A549 (cell line): Measurements from ENCODE around the gene KPNA6. TPM values are rescaled to one million over a fixed set of nuclear protein-coding genes. Genes with fewer than 3 reads are reported as not detected.
A peak's percentile ranks its signal among the peaks of the same experiment; 100 is the strongest.

Experiments
- ATAC-seq, 2 experiments: fragments of 200-7000 bp in 1 of 2; fragments of >200 bp in 1 of 2; cut with Nextera tagmentation in 1 of 2; cut with Tn5 transposase in 1 of 2; 3 replicates each; pipeline versions ENCODE4 v1.8.0 to v1.9.1; 2018 to 2020; ENCODE audit warnings: mild to moderate bottlenecking in 1 of 2, moderate library complexity in 1 of 2
- CTCF ChIA-PET: fragments of 300-600 bp; sonication (Branson Sonifier 250); formaldehyde crosslinking; extraction: SDS; loops from one replicate; lab custom pipeline; 2021; ENCODE audit warnings: antibody characterized with exemption, inconsistent platforms; lab: Yijun Ruan, JAX
- POLR2A ChIA-PET: fragments of 350-600 bp; formaldehyde crosslinking; extraction: SDS; loops from one replicate; lab custom pipeline; 2021; ENCODE audit warnings: antibody characterized with exemption, inconsistent platforms; lab: Yijun Ruan, JAX
- DNase-seq, 2 experiments: peaks; one replicate each; pipeline versions ENCODE4 v3.0.0 to v3.0.0-alpha.2; 2011 to 2016; ENCODE audit warnings: low read depth in 1 of 2, low spot score in 1 of 2
- FAIRE-seq: peaks from 2 replicates; lab custom pipeline; 2011; peaks lifted over from hg19 to GRCh38; lab: Jason Lieb, UNC
- H3K27ac ChIP-seq, 2 experiments: fragments of >200 bp; sonication (Bioruptor Twin); formaldehyde crosslinking; 3 replicates each; pipeline ENCODE4 v1.5.1; 2016 to 2017
- H3K4me1 ChIP-seq: fragments of >200 bp; sonication (Bioruptor Twin); formaldehyde crosslinking; 3 replicates; pipeline ENCODE4 v1.6.1; 2016
- H3K4me2 ChIP-seq: fragments of >200 bp; sonication (Bioruptor Twin); formaldehyde crosslinking; 3 replicates; pipeline ENCODE4 v1.6.1; 2016
- H3K4me3 ChIP-seq: fragments of >200 bp; sonication (Bioruptor Twin); formaldehyde crosslinking; 3 replicates; pipeline ENCODE4 v1.5.1; 2016
- H3K9me3 ChIP-seq: fragments of >200 bp; sonication (Bioruptor Twin); formaldehyde crosslinking; 3 replicates; pipeline ENCODE4 v1.6.1; 2016
- CEBPB ChIP-seq, 2 experiments: fragments of >200 bp in 1 of 2; sonication (Bioruptor Twin) in 1 of 2; formaldehyde crosslinking in 1 of 2; IDR thresholded peaks; 2 replicates each; pipeline ENCODE4 v1.6.1; 2012 to 2016
- CHD4 ChIP-seq: fragments of 200-600 bp; sonication (generic); IDR thresholded peaks from 2 replicates; pipeline ENCODE4 v1.6.1; 2016; ENCODE audit warnings: antibody characterized with exemption, mild to moderate bottlenecking, borderline replicate concordance
- CTCF ChIP-seq: fragments of >200 bp; sonication (Bioruptor Twin); formaldehyde crosslinking; IDR thresholded peaks from 3 replicates; pipeline ENCODE4 v1.5.1; 2016
- EP300 ChIP-seq, 2 experiments: fragments of >200 bp; sonication (Bioruptor Twin); formaldehyde crosslinking; IDR thresholded peaks; 2 replicates in 1 of 2; 3 replicates in 1 of 2; pipeline ENCODE4 v1.6.1; 2016 to 2017
- FOSB ChIP-seq: fragments of 250-450 bp; sonication (Bioruptor Pico); IDR thresholded peaks from 2 replicates; pipeline ENCODE4 v1.5.0; 2020; ENCODE audit warnings: mild to moderate bottlenecking, moderate library complexity
- FOSL2 ChIP-seq, 2 experiments: fragments of 450-650 bp in 1 of 2; fragments of >200 bp in 1 of 2; sonication (Bioruptor Twin) in 1 of 2; formaldehyde crosslinking; IDR thresholded peaks; 2 replicates each; pipeline versions ENCODE4 v1.5.0 to v1.6.1; 2016 to 2020; ENCODE audit warnings: mild to moderate bottlenecking in 1 of 2, moderate library complexity in 1 of 2
- HDAC2 ChIP-seq: fragments of 200-600 bp; sonication (generic); IDR thresholded peaks from 2 replicates; pipeline ENCODE4 v1.6.1; 2016
- HOXB5 ChIP-seq: fragments of 250-450 bp; sonication (Bioruptor Pico); IDR thresholded peaks from 2 replicates; pipeline ENCODE4 v1.5.0; 2020; ENCODE audit warnings: mild to moderate bottlenecking, moderate library complexity
- MAFK ChIP-seq: fragments of 450-650 bp; IDR thresholded peaks from 2 replicates; pipeline ENCODE4 v1.6.1; 2014; ENCODE audit not compliant: partially characterized antibody
- MAZ ChIP-seq: fragments of 150-350 bp; IDR thresholded peaks from 2 replicates; pipeline ENCODE4 v1.6.1; 2014; ENCODE audit warnings: antibody characterized with exemption, low read depth, low read length, borderline replicate concordance
- NFE2L2 ChIP-seq: fragments of 150-350 bp; conservative IDR thresholded peaks from 2 replicates; pipeline ENCODE4 v1.6.1; 2014; ENCODE audit warnings: low read length
- NR3C1 ChIP-seq: fragments of >200 bp; sonication (Bioruptor Twin); formaldehyde crosslinking; IDR thresholded peaks from 3 replicates; pipeline ENCODE4 v1.6.1; 2017
- PBX3 ChIP-seq: IDR thresholded peaks from 2 replicates; pipeline ENCODE4 v1.6.1; 2012
- PHF8 ChIP-seq: fragments of 200-600 bp; sonication (generic); IDR thresholded peaks from 2 replicates; pipeline ENCODE4 v1.6.1; 2016; ENCODE audit warnings: low read depth, mild to moderate bottlenecking, antibody characterized with exemption, moderate library complexity, borderline replicate concordance
- POLR2A ChIP-seq: IDR thresholded peaks from 2 replicates; pipeline ENCODE4 v1.6.1; 2012; ENCODE audit warnings: mild to moderate bottlenecking, low read length
- REST ChIP-seq: fragments of 200-600 bp; sonication (generic); IDR thresholded peaks from 2 replicates; pipeline ENCODE4 v1.6.1; 2016; ENCODE audit warnings: antibody characterized with exemption, mild to moderate bottlenecking, moderate library complexity
- RFX5 ChIP-seq: fragments of 450-650 bp; IDR thresholded peaks from 2 replicates; pipeline ENCODE4 v1.7.1; 2014; ENCODE audit warnings: antibody characterized with exemption, mild to moderate bottlenecking, moderate library complexity
- SMC3 ChIP-seq: fragments of >200 bp; sonication (Bioruptor Twin); formaldehyde crosslinking; IDR thresholded peaks from 3 replicates; pipeline ENCODE4 v1.6.1; 2018; ENCODE audit warnings: inconsistent platforms
- ZFP36 ChIP-seq: fragments of 450-650 bp; IDR thresholded peaks from 2 replicates; pipeline ENCODE4 v1.6.1; 2014; ENCODE audit warnings: borderline replicate concordance; ENCODE audit not compliant: partially characterized antibody
- ZNF302 ChIP-seq: fragments of 250-450 bp; sonication (Bioruptor Pico); IDR thresholded peaks from 2 replicates; pipeline ENCODE4 v1.9.0; 2021; ENCODE audit warnings: inconsistent platforms, mild to moderate bottlenecking, moderate library complexity
- WGBS: methylation state at CpG from one replicate; pipeline ENCODE4 v1.1.6; 2017; ENCODE audit errors: missing lambda C conversion rate; 5-methylcytosine and 5-hydroxymethylcytosine counted together
- polyA plus RNA-seq, 4 experiments: library from polyadenylated mRNA; depleted of rRNA in 3 of 4; stranded (reverse); fragments of >200 nt; fragmentation: RNase III in 1 of 4; extraction: RNeasy Plus Mini Kit Qiagen cat#74134 plus additional on column Dnase treatment in 1 of 4; gene quantifications; 2 replicates in 3 of 4; 3 replicates in 1 of 4; pipeline ENCODE4 v1.2.3, GENCODE V29; 2011 to 2017

Gene KPNA6
- polyA plus RNA-seq, 2 of the 4 experiments (the other 2 are of a cell fraction), result 15.9 to 24.3 TPM

- ATAC-seq (peak; percentile 2 to 10; a peak in 2 of 6 replicates), FAIRE-seq (no peak), DNase-seq (no peak)
- CTCF ChIA-PET, result interaction anchor here (2.4 to 3.1 kb wide), 2 partner anchors 10 to 16 kb away, joined by 7 to 14 read pairs; no protein-coding TSS in a partner anchor
- 0 out of 3 replicates have a peak, but pooled peaks cover 5% of the 10 kb centered on the region for H3K4me1 ChIP-seq
- H3K4me3 ChIP-seq, result no peak overlapping the region
- H3K4me2 ChIP-seq, result peak overlapping the region; percentile 63
- no peaks in the 10 kb centered on the region for H3K9me3 ChIP-seq
- H3K27ac ChIP-seq, result peak overlapping the region in 1 of 2 experiments; percentile 77; a peak in 2 of 6 replicates
- TF ChIP-seq RFX5 (no peak), MAZ (no peak), MAFK (no peak), CHD4 (no peak), FOSB (CRISPR knock-in tag) (no peak), REST (no peak), HDAC2 (no peak), FOSL2 (IDR thresholded peaks at IDR 0.05) (no peak), FOSL2 (CRISPR knock-in tag; IDR thresholded peaks at IDR 0.05) (no peak), HOXB5 (CRISPR knock-in tag) (no peak), POLR2A (no peak), PHF8 (no peak), NFE2L2 (no peak), EP300 (IDR thresholded peaks at IDR 0.05) (no peak), ZFP36 (no peak), CTCF (no peak), PBX3 (no peak), ZNF302 (CRISPR knock-in tag) (no peak), SMC3 (no peak), CEBPB (IDR thresholded peaks at IDR 0.05) (no peak), NR3C1 (no peak)
- POLR2A ChIA-PET, result interaction anchor here (1.1 to 2.6 kb wide), 3 partner anchors 20 to 137 kb away, joined by 3 to 16 read pairs (median 5); partner anchors contain the start of genes MARCKSL1, TMEM39B and TXLNA
- no CpG with 5 or more reads among the region's 6 CpGs for WGBS
Observed at GRCh38 chr1:32199717-32200072, 91.8 kb downstream of the KPNA6 start.
